ENCODE results near the gene FIBIN. TPM values are rescaled to one million over a fixed set of nuclear protein-coding genes. Genes with fewer than 3 reads are reported as not detected.

Gene FIBIN
- total RNA-seq, 1 donor from 2014 or later = 0.75 TPM

GRCh38 chr11:26948881-26949280 is 45.0 kb upstream of the FIBIN start:
- Histone ChIP-seq H3K79me2 (ENCODE audit: insufficient read depth, low read length) (no peaks in the 10 kb centered on the region), H3K4me2 (ENCODE audit: low read length) (no peak overlapping the region), H3K4me1 (ENCODE audit: insufficient read depth, low read length) (peaks cover 55% of the 10 kb centered on the region), H3K27me3 (ENCODE audit: insufficient read depth, low read length) (no peaks in the 10 kb centered on the region), H4K20me1 (ENCODE audit: insufficient read depth, low read length) (no peaks in the 10 kb centered on the region), H3K4me3 (ENCODE audit: insufficient read depth, low read depth, low read length) (no peak overlapping the region), H2AFZ (ENCODE audit: low read depth, low read length) (no peak overlapping the region), H3K9ac (ENCODE audit: low read length) (no peak overlapping the region), H3K36me3 (ENCODE audit: insufficient read depth, low read length) (no peaks in the 10 kb centered on the region), H3K9me3 (ENCODE audit: insufficient read depth, low read depth, low read length) (no peaks in the 10 kb centered on the region), H3K27ac (ENCODE audit: low read depth, low read length) (peak overlapping the region; percentile 89)
- no peak for TF ChIP-seq CTCF (IDR thresholded peaks at IDR 0.05; ENCODE audit: insufficient read depth, low read depth, low read length)
- no peak for TF ChIP-seq EZH2 (IDR thresholded peaks at IDR 0.05; ENCODE audit: insufficient read depth, low read length)
- no peak overlapping the region for H3K27ac Mint-ChIP-seq (ENCODE audit: unreplicated experiment)
- no peaks in the 10 kb centered on the region for H3K36me3 Mint-ChIP-seq (ENCODE audit: low read depth, unreplicated experiment)
- no peaks in the 10 kb centered on the region for H3K27me3 Mint-ChIP-seq (ENCODE audit: low read depth, unreplicated experiment)
- peaks cover 44% of the 10 kb centered on the region for H3K4me1 Mint-ChIP-seq (ENCODE audit: low read depth, unreplicated experiment)
- no peak overlapping the region for H3K4me3 Mint-ChIP-seq (ENCODE audit: unreplicated experiment)
- FAIRE-seq (no peak), DNase-seq (ENCODE audit: low read depth) (no peak)
- H3K9me3 Mint-ChIP-seq (ENCODE audit: unreplicated experiment) = no peaks in the 10 kb centered on the region

GRCh38 chr11:26949846-26950245 is 44.1 kb upstream of the FIBIN start:
- no peaks in the 10 kb centered on the region for H3K79me2 ChIP-seq (ENCODE audit: insufficient read depth, low read length)
- H2AFZ ChIP-seq (ENCODE audit: low read depth, low read length) = no peak overlapping the region
- Mint-ChIP-seq H3K36me3 (ENCODE audit: low read depth, unreplicated experiment) (no peaks in the 10 kb centered on the region), H3K27me3 (ENCODE audit: low read depth, unreplicated experiment) (no peaks in the 10 kb centered on the region), H3K4me3 (ENCODE audit: unreplicated experiment) (no peak overlapping the region), H3K9me3 (ENCODE audit: unreplicated experiment) (no peaks in the 10 kb centered on the region), H3K4me1 (ENCODE audit: low read depth, unreplicated experiment) (peaks cover 46% of the 10 kb centered on the region), H3K27ac (ENCODE audit: unreplicated experiment) (no peak overlapping the region)
- H3K27ac ChIP-seq (ENCODE audit: low read depth, low read length) = peak overlapping the region; percentile 15
- H3K4me1 ChIP-seq (ENCODE audit: insufficient read depth, low read length) = peaks cover 57% of the 10 kb centered on the region
- H3K9ac ChIP-seq (ENCODE audit: low read length) = no peak overlapping the region
- no peak for FAIRE-seq
- H3K4me2 ChIP-seq (ENCODE audit: low read length) = peak overlapping the region; percentile 14
- H3K9me3 ChIP-seq (ENCODE audit: insufficient read depth, low read depth, low read length) = no peaks in the 10 kb centered on the region
- no peaks in the 10 kb centered on the region for H4K20me1 ChIP-seq (ENCODE audit: insufficient read depth, low read length)
- H3K36me3 ChIP-seq (ENCODE audit: insufficient read depth, low read length) = no peaks in the 10 kb centered on the region
- DNase-seq (ENCODE audit: low read depth) = no peak
- no peak for TF ChIP-seq EZH2 (IDR thresholded peaks at IDR 0.05; ENCODE audit: insufficient read depth, low read length)
- no peak for TF ChIP-seq CTCF (IDR thresholded peaks at IDR 0.05; ENCODE audit: insufficient read depth, low read depth, low read length)
- no peak overlapping the region for H3K4me3 ChIP-seq (ENCODE audit: insufficient read depth, low read depth, low read length)
- no peaks in the 10 kb centered on the region for H3K27me3 ChIP-seq (ENCODE audit: insufficient read depth, low read length)

GRCh38 chr11:26950260-26950719 is 43.6 kb upstream of the FIBIN start:
- Histone ChIP-seq H4K20me1 (ENCODE audit: insufficient read depth, low read length) (no peaks in the 10 kb centered on the region), H3K27ac (ENCODE audit: low read depth, low read length) (peak overlapping the region; percentile 15), H3K9ac (ENCODE audit: low read length) (no peak overlapping the region), H3K36me3 (ENCODE audit: insufficient read depth, low read length) (no peaks in the 10 kb centered on the region), H3K4me2 (ENCODE audit: low read length) (peak overlapping the region; percentile 14), H3K79me2 (ENCODE audit: insufficient read depth, low read length) (no peaks in the 10 kb centered on the region), H3K4me1 (ENCODE audit: insufficient read depth, low read length) (peaks cover 55% of the 10 kb centered on the region), H2AFZ (ENCODE audit: low read depth, low read length) (no peak overlapping the region), H3K27me3 (ENCODE audit: insufficient read depth, low read length) (no peaks in the 10 kb centered on the region), H3K4me3 (ENCODE audit: insufficient read depth, low read depth, low read length) (no peak overlapping the region), H3K9me3 (ENCODE audit: insufficient read depth, low read depth, low read length) (no peaks in the 10 kb centered on the region)
- TF ChIP-seq CTCF (IDR thresholded peaks at IDR 0.05; ENCODE audit: insufficient read depth, low read depth, low read length) = no peak
- TF ChIP-seq EZH2 (IDR thresholded peaks at IDR 0.05; ENCODE audit: insufficient read depth, low read length) = no peak
- no peaks in the 10 kb centered on the region for H3K9me3 Mint-ChIP-seq (ENCODE audit: unreplicated experiment)
- H3K4me1 Mint-ChIP-seq (ENCODE audit: low read depth, unreplicated experiment) = peaks cover 42% of the 10 kb centered on the region
- no peak overlapping the region for H3K27ac Mint-ChIP-seq (ENCODE audit: unreplicated experiment)
- DNase-seq (ENCODE audit: low read depth) (peak; percentile 86), FAIRE-seq (peak; percentile 92)
- no peaks in the 10 kb centered on the region for H3K36me3 Mint-ChIP-seq (ENCODE audit: low read depth, unreplicated experiment)
- no peaks in the 10 kb centered on the region for H3K27me3 Mint-ChIP-seq (ENCODE audit: low read depth, unreplicated experiment)
- H3K4me3 Mint-ChIP-seq (ENCODE audit: unreplicated experiment) = no peak overlapping the region

Data from astrocyte (in vitro differentiated cells and primary cell).